Measurements from ENCODE around the gene MPG. TPM values are rescaled to one million over a fixed set of nuclear protein-coding genes. Genes with fewer than 3 reads are reported as not detected.

The MPG gene
- total RNA-seq, 1 experiment from 2014 or later: 32.6 TPM

- RAD21 ChIA-PET (ENCODE audit: low non-redundant PET in 1 of 2, low total read pairs in 2 of 2, uncharacterized antibody in 2 of 2, unreplicated experiment in 2 of 2): no interaction called here
These were observed 39.6 kb downstream of the MPG start for GRCh38 chr16:117379-118365.

More at GRCh38 chr16:117379-118365, 39.6 kb downstream of the MPG start:
- Histone ChIP-seq H3K4me1 (ENCODE audit: control insufficient read depth in 1 of 2, insufficient read depth in 2 of 2, low read length in 2 of 2) (peaks cover 15 to 25% of the 10 kb centered on the region in 2 experiments), H2AFZ (ENCODE audit: low read depth, low read length, poor library complexity, severe bottlenecking) (no peak overlapping the region), H4K20me1 (ENCODE audit: insufficient read depth) (no peaks in the 10 kb centered on the region), H3K4me3 (replicated peaks in 1 of 2; ENCODE audit: low read depth in 1 of 2, low read length in 2 of 2) (no peak overlapping the region), H3K27ac (ENCODE audit: low read depth, low read length) (no peak overlapping the region), H3K79me2 (ENCODE audit: insufficient read depth, low read length) (no peaks in the 10 kb centered on the region), H3K9ac (ENCODE audit: low read length) (no peak overlapping the region), H3K4me2 (ENCODE audit: low read length) (no peak overlapping the region), H3K36me3 (ENCODE audit: control insufficient read depth in 1 of 2, insufficient read depth in 2 of 2, low read length in 2 of 2) (0 out of 4 replicates have a peak, but pooled peaks cover 0 to 6% of the 10 kb centered on the region in 2 experiments), H3K27me3 (ENCODE audit: insufficient read depth, low read length) (no peaks in the 10 kb centered on the region), H3K9me3 (ENCODE audit: control insufficient read depth in 1 of 2, insufficient read depth in 1 of 2, low read depth in 1 of 2, low read length in 2 of 2) (no peaks in the 10 kb centered on the region), H3K9me2 (ENCODE audit: insufficient read depth) (no peaks in the 10 kb centered on the region)
- peak; percentile 87 for ATAC-seq
- intact Hi-C loops (cut with micrococcal nuclease): no loop called here
- POLR2A ChIA-PET: no interaction called here
- peak; percentile 23 for DNase-seq (ENCODE audit: low read depth, low spot score)
- CTCF ChIA-PET: interaction anchor here (0.8 to 1.2 kb wide), 2 partner anchors 11 to 13 kb away, joined by 4 read pairs; no protein-coding TSS in a partner anchor
- TF ChIP-seq ZBTB33 (IDR thresholded peaks at IDR 0.05; ENCODE audit: extremely low read depth, insufficient replicate concordance, low read length) (no peak), CTCF (IDR thresholded peaks at IDR 0.05 in 2 of 3, conservative IDR thresholded peaks at IDR 0.05 in 1 of 3; ENCODE audit: borderline replicate concordance in 1 of 3, insufficient read depth in 1 of 3, low read depth in 2 of 3, low read length in 2 of 3) (peak; percentile 39 to 63 (median 61); a peak in 5 of 6 replicates), RAD21 (IDR thresholded peaks at IDR 0.05; ENCODE audit: low read depth) (peak; percentile 52), TCF7L2 (IDR thresholded peaks at IDR 0.05; ENCODE audit: borderline replicate concordance, extremely low read depth, insufficient read depth, insufficient read length) (peak; percentile 24)
- BruUV-seq (replicated peaks): no TSS peak
